Umbilical cord (tissue), 2 donors: ENCODE data around the gene PTPRCAP. TPM values are rescaled to one million over a fixed set of nuclear protein-coding genes. Genes with fewer than 3 reads are reported as not detected.
"Not testable (repeated sequence)": the region's sequence is repeated elsewhere in the genome, so short reads cannot be mapped to it uniquely, and the experiment has no call there.

Experiments used
- DNase-seq: peaks from one replicate; pipeline ENCODE4 v3.0.0-alpha.2; 2015; ENCODE audit warnings: low spot score
- total RNA-seq: library from RNA; depleted of rRNA; stranded (reverse); fragments of >200 nt; gene quantifications from one replicate; pipeline ENCODE4 v1.2.3, GENCODE V29; 2014; ENCODE audit warnings: low replicate concordance; ENCODE audit not compliant: insufficient read depth

Gene PTPRCAP
- total RNA-seq, 1 donor from 2014 or later: 9.9 TPM

DNA sequence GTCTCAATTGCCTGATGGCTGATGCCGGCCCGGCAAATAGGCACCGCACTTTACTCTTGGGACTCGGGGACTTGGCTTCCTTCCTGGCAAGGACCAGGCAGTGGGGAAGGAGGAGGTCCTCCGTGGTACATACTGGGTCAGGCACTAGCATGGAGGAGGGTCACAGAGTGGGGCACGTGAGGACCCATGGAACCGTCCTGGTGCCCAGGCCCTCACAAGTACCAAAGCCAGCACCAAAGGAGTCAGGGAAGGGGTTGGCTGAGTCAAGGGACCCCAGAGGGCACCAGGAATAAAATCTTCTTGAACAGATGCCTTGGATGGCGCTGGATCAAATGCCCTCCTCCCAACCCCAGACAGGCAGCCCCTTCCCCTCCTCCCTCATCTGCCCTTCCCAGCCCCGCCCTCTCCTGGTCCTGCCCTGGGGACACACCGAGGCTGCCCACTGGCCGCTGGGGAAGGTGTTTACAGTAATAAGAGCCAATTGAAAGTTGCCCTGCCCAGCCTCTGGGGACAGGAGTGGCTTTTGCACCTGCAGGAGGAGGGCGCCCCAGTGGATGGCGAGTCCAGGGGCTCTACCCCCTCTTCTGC is 27.6 kb downstream of the PTPRCAP start:
- DNase-seq: no peak

DNA sequence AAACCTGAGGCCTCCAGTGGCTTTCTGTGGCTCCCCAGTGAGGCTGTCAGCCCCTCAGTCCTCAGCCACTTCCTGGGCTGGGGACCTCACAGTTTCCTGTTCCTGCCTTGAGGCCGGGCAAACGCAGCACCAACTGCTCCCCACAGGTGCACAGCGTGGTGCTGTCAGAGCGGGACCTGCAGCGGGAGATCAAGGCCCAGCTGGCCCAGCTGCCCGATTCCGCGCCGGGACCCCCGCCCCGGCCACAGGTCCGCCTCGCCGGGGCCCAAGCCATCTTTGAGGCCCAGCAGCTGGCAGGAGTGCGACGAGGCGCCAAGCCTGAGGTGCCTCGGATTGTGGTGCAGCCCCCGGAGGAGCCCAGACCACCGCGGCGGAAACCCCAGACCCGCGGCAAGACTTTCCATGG is 28.2 kb downstream of the PTPRCAP start:
- DNase-seq: no peak

DNA sequence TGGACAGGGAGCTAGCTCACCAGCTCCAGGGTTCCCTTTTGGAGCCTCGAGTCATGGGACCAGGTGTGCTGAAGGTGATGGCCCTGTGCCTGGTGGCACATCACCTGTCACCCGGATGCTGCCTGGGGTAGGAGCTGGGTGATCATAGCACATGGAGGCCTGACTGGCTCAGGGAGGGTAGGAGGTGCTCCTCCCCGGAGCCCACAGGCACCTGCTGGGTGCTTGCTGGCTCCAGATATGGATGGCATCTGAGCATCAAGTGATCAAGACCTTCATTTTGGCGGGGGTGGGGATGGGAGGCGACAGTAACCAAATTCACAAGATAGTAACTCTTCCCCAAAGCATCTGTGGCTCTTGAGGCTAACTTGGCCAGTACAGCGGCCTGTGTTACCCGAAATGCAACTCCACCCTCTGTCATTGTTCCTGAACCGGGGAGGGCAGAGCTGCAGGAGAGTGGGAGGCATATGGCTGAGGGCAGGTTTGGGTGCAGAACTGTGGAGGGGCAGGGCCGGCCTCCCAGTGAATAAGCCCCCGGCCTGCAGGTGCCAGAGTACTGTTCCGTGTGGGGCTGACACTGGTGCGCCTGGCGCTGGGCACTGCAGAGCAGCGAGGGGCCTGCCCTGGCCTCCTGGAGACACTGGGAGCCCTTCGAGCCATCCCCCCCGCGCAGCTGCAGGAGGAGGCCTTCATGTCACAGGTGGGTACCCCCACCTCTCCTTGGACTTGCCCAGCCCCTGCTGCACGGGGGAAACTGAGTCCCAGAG is 28.9 kb downstream of the PTPRCAP start:
- DNase-seq: no peak

DNA sequence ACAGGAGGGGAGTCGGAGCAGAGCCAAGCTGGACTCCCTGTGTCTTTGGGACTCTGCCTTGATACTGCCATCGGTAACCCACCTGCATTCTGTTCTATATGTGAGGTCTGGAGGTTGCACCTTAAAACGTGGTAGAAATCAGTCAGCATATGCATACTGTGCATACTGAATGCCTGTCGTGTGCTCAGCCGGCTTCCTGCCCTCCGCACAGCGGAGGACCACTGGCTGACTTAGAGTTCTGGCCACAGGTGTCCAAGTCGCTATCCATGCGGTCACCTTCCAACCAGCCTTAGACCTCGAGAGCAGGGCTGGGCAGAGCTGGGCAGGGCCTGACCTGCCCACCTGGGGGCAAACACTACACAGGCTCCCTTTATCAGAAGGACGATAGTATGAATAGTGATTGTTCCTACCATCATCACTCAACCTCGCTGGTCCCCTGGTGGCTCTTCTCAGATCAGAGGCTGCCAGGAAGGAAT is 29.8 kb downstream of the PTPRCAP start:
- DNase-seq: no peak

GRCh38 chr11:67406969-67407687 is 30.4 kb downstream of the PTPRCAP start:
- DNase-seq: no peak

DNA sequence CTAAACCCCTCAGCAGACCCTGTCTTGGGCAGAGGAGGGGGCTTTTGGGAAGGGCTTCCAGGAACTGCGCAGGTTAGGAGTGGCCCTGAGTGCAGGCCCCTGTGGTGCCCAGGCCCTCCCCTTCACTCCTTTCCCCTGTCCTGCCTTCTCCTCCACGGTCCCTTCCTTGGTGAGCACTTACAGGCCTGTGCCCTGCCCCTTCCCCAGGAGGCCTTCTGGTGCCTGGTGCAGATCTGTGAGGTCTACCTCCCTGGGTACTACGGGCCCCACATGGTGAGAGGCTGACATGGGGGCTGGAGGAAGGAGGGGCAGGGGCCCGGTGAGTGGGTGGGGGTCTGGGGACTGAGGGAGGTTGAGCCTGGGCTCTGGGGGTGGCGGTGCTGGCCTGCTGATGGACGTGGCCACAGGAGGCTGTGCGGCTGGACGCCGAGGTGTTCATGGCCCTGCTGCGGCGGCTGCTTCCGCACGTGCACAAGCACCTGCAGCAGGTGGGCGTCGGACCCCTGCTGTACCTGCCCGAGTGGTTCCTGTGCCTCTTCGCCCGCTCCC is 31.0 kb downstream of the PTPRCAP start:
- no peak for DNase-seq

- no peak for DNase-seq
These were observed 31.7 kb downstream of the PTPRCAP start for GRCh38 chr11:67405688-67406339.

GRCh38 chr11:67405196-67405567 is 32.3 kb downstream of the PTPRCAP start:
- no peak for DNase-seq

DNA sequence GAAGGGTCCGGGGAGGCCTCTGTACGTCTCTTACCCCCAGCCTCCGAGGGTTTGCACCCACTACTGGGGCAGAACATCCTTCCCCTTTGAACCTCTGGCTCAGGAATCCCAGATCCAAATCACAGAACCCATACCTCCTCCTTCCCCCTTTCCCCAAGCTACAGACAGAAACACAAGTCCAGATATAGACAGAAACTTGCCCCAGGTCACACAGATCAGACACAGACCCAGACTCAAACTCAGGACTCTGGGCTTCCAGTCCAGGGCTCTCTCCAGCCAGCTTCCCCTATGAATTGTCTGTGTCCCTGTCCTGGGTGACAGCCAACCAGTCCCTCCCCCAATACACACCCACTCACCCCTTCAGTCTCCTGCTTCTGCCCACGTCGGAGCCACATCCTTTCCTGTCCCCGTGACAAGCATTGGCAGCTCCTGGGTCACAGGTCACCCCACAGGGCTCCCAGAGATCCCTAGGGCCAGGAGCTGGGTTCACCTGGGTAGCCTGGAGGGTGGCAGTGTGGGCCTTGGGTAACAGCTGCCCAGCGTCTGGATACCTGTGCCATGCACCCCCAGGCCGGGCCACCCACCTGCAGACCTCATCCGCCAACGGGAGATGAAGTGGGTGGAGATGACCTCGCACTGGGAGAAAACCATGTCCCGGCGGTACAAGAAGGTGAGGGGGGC is 32.8 kb downstream of the PTPRCAP start:
- DNase-seq: no peak

- DNase-seq: not testable (repeated sequence)
These were observed 34.4 kb downstream of the PTPRCAP start for GRCh38 chr11:67403085-67403484.

- not testable (repeated sequence) for DNase-seq
These were observed 35.2 kb downstream of the PTPRCAP start for GRCh38 chr11:67402192-67402839.

DNA sequence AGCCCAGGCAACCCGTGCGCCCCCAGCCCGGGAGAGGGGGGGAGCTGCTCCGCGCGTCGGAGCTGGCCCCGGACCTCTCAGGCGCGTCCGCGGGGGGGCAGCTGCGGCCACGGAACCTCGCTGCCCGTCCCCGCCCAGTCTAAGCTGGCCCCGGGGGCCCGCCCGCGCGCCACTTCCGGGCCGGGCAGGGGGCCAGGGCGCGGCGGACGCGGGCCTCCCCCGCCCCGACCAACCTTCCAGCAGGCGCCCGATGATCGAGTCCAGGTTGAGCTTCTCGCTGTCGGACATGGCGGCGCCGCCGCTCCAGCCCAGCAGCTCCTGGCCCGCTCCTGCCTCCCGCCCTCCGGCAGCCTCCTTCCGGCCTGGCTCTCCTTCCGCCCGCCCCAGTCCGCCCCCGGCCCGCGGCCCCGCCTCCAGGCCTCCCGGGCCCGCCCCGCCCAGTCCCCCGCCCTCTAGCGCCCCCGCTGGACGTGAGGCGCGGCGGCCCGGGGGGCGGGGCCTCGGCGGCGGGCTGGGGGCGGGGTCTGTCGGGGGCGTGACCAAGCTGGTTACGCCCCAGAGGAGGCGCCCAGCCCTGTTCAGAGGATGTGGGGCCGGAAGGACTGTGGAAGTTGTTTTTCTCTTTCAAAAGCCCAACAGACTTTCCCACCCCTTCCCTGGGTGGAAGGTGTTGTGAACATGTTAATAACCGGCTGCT is 35.8 kb downstream of the PTPRCAP start, which contains the start of gene PPP1CA:
TSS of gene PPP1CA (minus strand) at position 364 of the 697 bp plus-strand sequence. CDS start at position 288, 76 bp downstream.
- DNase-seq: peak; percentile 93

- no peak for DNase-seq
These were observed 36.5 kb downstream of the PTPRCAP start for GRCh38 chr11:67400942-67401494.

DNA sequence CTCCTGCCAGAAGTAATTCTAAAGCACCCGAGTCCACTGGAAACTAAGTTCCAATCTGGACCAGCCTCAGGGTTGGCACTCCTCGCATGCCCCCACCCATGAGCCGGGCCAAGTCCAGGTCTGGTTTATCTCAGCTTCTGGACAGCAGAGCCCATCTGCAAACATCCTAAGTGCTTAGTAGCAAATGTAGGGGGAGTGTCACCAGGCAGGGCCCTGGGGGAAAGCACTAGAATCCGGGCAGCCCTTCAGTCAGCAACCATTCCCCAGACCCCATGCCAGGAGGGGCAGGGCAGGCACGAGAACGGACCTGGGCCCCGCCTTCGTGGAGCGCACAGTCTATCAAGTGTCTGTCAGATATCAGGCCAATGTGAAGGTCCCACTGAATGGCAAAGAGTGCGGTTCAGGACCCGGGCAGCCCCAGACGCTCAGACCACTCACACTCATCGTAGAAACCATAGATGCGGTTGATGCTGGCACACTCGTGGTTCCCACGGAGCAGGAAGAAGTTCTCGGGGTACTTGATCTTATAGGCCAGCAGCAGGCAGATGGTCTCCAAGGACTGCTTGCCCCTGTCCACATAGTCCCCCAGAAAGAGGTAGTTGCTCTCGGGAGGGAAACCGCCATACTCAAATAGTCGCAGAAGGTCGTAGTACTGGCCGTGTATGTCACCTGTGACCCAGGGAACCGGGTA is 37.1 kb downstream of the PTPRCAP start:
- DNase-seq: peak; percentile 63

DNA sequence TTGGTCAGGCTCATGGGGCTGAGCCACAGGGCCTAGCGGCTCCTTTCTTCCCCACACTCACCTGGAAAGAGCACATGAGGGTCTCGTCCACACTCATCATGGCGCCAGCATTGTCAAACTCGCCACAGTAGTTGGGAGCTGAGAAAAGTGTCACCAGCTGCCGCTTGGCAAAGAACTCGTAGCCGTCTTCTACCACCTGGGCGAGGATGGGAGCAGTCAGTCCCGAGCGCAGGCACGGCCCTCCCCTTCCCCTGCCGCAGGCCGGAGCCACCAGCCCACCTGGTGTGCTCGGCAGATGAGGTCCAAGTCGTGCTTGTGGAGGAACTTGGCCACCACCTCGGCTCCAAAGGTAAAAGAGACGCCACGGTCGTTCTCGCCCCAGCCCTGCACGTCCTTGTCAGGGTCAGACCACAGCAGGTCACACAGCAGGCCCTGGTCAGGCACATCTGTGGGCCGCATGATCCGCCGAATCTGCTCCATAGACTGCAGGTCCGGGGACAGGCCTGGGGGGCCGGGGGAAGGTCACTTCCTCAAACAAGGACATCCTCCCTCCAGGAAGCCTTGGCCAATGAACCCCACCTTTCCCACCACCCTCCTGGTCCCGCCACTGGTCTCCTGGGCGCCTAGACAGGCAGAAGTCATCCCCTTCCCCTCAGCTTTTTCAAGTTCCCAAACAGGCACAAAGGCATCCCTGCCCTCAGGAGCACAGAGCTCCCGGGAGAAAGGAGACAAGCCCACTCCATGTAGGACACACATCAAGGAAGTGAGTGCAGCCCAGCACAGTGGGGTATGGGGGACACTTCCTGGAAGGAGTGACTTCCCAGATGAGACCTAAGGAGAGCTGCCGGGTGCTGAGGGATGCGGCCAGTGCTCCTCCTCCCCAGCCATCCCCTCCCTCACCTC is 38.6 kb downstream of the PTPRCAP start:
- DNase-seq: no peak

DNA sequence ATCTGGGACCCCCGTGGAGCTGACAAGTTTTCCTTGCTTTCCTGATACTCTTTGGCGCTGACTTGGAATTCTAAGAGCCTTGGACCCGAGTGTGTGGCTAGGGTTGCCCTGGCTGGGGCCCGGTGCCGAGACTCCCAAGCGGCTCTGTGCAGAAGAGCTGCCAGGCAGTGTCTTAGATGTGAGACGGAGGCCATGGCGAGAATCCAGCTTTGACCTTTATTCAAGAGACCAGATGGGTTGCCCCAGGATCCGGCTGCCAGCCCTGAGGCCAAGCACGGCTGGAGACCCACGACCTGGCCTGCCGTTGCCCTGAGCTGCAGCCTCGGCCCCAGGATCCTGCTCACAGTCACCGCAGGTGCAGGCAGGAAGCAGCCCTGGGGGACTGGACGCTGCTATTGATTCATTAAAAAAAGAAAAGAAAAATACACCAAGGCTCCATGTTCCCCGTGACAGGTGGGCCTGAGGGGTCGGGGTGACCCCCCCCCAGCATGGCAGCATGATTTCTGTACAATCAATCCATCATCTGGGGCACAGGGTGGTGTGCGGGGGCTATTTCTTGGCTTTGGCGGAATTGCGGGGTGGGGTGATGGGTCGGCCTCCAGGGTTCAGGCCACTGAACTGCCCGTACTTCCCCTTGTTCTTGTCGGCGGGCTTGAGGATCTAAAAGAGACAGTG is 39.4 kb downstream of the PTPRCAP start:
- no peak for DNase-seq

GRCh38 chr11:67397536-67397935 is 39.9 kb downstream of the PTPRCAP start:
- no peak for DNase-seq
